ENCODE measurements around the gene EPHA4. TPM values are rescaled to one million over a fixed set of nuclear protein-coding genes. Genes with fewer than 3 reads are reported as not detected.
A peak's percentile ranks its signal among the peaks of the same experiment; 100 is the strongest.

EPHA4 gene
- total RNA-seq, 2 donors from 2014 or later = 12.0 to 88.8 TPM

GRCh38 chr2:221535824-221536223 is 36.3 kb downstream of the EPHA4 start:
- TF ChIP-seq POLR2AphosphoS5 (IDR thresholded peaks at IDR 0.05) = no peak
- TF ChIP-seq POLR2A (IDR thresholded peaks at IDR 0.05) = no peak
- no peak for TF ChIP-seq CTCF (IDR thresholded peaks at IDR 0.05)
- 77% methylated on average over 2 of the region's 2 CpGs for WGBS

GRCh38 chr2:221533299-221533698 is 38.8 kb downstream of the EPHA4 start:
- Histone ChIP-seq H3K9me3 (no peaks in the 10 kb centered on the region), H3K4me1 (replicated peaks) (peaks cover 14% of the 10 kb centered on the region), H3K27ac (no peak overlapping the region), H3K27me3 (replicated peaks; ENCODE audit: insufficient read depth) (no peaks in the 10 kb centered on the region), H3K4me3 (no peak overlapping the region), H3K36me3 (no peaks in the 10 kb centered on the region)
- WGBS = 89% methylated on average over 6 of the region's 6 CpGs
- no peak for TF ChIP-seq POLR2AphosphoS5 (IDR thresholded peaks at IDR 0.05)
- no peak for TF ChIP-seq CTCF (IDR thresholded peaks at IDR 0.05)
- TF ChIP-seq POLR2A (IDR thresholded peaks at IDR 0.05) = no peak
- no peak for DNase-seq (ENCODE audit: low spot score)
- intact Hi-C loops (cut with DNase I) = no loop called here

More at GRCh38 chr2:221535824-221536223, 36.3 kb downstream of the EPHA4 start:
- no peak for DNase-seq (ENCODE audit: low spot score)
- intact Hi-C loops (cut with DNase I) = no loop called here
- Histone ChIP-seq H3K27ac (no peak overlapping the region), H3K4me1 (replicated peaks) (peaks cover 4% of the 10 kb centered on the region), H3K36me3 (no peaks in the 10 kb centered on the region), H3K27me3 (replicated peaks; ENCODE audit: insufficient read depth) (no peaks in the 10 kb centered on the region), H3K9me3 (no peaks in the 10 kb centered on the region), H3K4me3 (no peak overlapping the region)

- intact Hi-C loops (cut with DNase I) = no loop called here
- H3K9me3 ChIP-seq = no peaks in the 10 kb centered on the region
- H3K4me1 ChIP-seq (replicated peaks) = peaks cover 14% of the 10 kb centered on the region
- no peaks in the 10 kb centered on the region for H3K36me3 ChIP-seq
- H3K27ac ChIP-seq = no peak overlapping the region
- 94% methylated on average over 3 of the region's 3 CpGs for WGBS
- no peak overlapping the region for H3K4me3 ChIP-seq
- no peak for DNase-seq (ENCODE audit: low spot score)
- H3K27me3 ChIP-seq (replicated peaks; ENCODE audit: insufficient read depth) = no peaks in the 10 kb centered on the region
- TF ChIP-seq CTCF (IDR thresholded peaks at IDR 0.05) (no peak), POLR2A (IDR thresholded peaks at IDR 0.05) (no peak), POLR2AphosphoS5 (IDR thresholded peaks at IDR 0.05) (no peak)
These were observed 39.5 kb downstream of the EPHA4 start for GRCh38 chr2:221532641-221533040.

- WGBS = 29% methylated on average over 2 of the region's 2 CpGs
- H3K27me3 ChIP-seq (replicated peaks; ENCODE audit: insufficient read depth) = no peaks in the 10 kb centered on the region
- H3K36me3 ChIP-seq = no peaks in the 10 kb centered on the region
- TF ChIP-seq CTCF (IDR thresholded peaks at IDR 0.05) (no peak), POLR2AphosphoS5 (IDR thresholded peaks at IDR 0.05) (no peak), POLR2A (IDR thresholded peaks at IDR 0.05) (no peak)
- H3K4me3 ChIP-seq = no peak overlapping the region
- intact Hi-C loops (cut with DNase I) = no loop called here
- no peak for DNase-seq (ENCODE audit: low spot score)
- no peaks in the 10 kb centered on the region for H3K9me3 ChIP-seq
- peaks cover 14% of the 10 kb centered on the region for H3K4me1 ChIP-seq (replicated peaks)
- no peak overlapping the region for H3K27ac ChIP-seq
These were observed 41.5 kb downstream of the EPHA4 start for GRCh38 chr2:221530653-221531037.

GRCh38 chr2:221529943-221530652 is 42.0 kb downstream of the EPHA4 start:
- peak; percentile 60 for DNase-seq (ENCODE audit: low spot score)
- intact Hi-C loops (cut with DNase I) = no loop called here
- H3K4me3 ChIP-seq = no peak overlapping the region
- peak overlapping the region in 1 of 2 donors; percentile 29 for H3K27ac ChIP-seq
- no peak for TF ChIP-seq POLR2A (IDR thresholded peaks at IDR 0.05)
- TF ChIP-seq POLR2AphosphoS5 (IDR thresholded peaks at IDR 0.05) = peak; percentile 82
- H3K4me1 ChIP-seq (replicated peaks) = peaks cover 14% of the 10 kb centered on the region
- no peaks in the 10 kb centered on the region for H3K9me3 ChIP-seq
- WGBS = 21% methylated on average over 10 of the region's 10 CpGs
- H3K36me3 ChIP-seq = no peaks in the 10 kb centered on the region
- H3K27me3 ChIP-seq (replicated peaks; ENCODE audit: insufficient read depth) = no peaks in the 10 kb centered on the region

Measured in prostate gland (tissue), 2 donors.